HG03060 (cell line): ENCODE results near the gene KCNMA1.

Experiments used
- ATAC-seq: cut with Tn5 transposase; IDR thresholded peaks from one replicate; pipeline ENCODE4 v1.9.1; 2021; ENCODE audit warnings: low read depth, moderate number of reproducible peaks; ENCODE audit not compliant: unreplicated experiment

Gene KCNMA1

GRCh38 chr10:77564731-77565589, 72.6 kb downstream of the KCNMA1 start:
- no peak for ATAC-seq

DNA sequence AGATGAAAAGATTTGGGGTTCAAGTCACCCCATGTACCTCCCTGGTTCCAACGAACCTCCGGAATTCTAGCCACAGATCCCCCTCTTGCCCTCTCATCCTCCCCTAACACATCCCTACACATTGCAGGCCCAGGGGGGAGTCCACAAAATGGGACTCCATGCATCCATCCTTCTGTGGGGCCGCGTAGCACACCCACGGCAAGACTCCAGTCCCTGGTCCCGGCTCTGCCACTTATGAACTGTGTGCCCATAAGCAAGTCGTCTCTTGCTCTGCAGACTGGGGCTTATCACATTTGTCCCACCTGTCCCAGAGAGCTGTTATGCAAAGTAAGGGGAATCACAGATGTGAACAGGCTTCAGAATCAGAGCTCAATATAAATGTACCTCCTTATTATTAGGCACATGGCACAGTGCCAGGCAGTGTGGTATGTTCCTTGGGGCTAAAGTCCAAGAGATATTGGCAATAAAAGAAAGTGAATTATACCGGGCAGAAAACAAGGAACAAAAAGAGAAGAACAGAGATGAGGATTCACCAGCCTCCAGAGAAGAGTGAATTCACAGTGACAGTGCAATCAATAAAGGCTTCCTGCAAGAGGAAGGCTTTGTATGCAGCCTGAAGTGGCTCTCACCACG, 73.9 kb downstream of the KCNMA1 start:
- no peak for ATAC-seq

GRCh38 chr10:77562742-77563141, 74.9 kb downstream of the KCNMA1 start:
- ATAC-seq = no peak

- no peak for ATAC-seq
Observed at GRCh38 chr10:77561991-77562390, 75.6 kb downstream of the KCNMA1 start.

GRCh38 chr10:77560471-77560870, 77.1 kb downstream of the KCNMA1 start:
- no peak for ATAC-seq

DNA sequence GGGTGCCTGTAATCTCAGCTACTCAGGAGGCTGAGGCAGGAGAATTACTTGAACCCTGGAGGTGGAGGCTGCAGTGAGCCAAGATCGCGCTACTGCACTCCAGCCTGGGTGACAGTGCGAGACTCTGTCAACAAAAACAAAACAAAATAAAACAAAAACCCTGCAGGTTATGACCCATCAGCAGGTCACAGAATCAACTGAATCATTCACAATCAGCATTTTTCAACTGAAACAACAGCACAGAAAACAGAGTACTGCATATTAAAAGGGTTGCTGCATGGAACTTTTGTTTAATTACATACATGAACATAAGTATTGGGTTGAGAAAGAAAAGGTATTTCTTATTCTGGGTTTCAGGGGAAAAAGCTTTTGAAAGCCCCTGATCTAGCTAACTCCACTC, 77.6 kb downstream of the KCNMA1 start:
- ATAC-seq = no peak

DNA sequence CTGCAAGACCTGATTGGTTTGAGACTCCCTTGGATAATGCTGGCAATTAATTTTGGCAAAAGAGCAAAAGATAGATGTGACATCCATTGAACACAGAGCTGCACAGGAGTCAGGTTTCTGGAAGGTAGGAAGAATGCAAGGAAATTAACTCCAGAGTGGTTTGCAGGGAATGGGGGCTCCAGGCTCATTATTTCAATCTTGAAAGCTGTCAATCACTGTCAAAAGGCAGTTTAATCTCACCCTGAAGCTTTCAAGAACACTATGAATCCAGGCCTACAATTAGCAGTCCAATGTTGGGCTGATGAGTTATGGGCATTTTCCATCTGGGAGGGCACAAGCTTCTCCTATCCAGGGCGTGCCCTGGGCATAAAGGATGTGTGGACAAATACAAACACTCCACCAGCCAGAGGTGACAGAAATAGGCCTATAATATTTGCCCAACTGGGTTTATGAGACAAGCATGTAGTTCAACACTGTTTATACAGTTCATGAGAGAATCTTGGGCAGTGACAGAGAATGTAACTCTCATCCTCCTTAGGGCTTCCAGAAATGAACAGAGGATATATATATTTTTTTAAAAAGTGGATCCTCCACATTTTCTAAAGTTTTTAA, 80.5 kb downstream of the KCNMA1 start:
- no peak for ATAC-seq

GRCh38 chr10:77555591-77556212, 81.9 kb downstream of the KCNMA1 start:
- no peak for ATAC-seq

GRCh38 chr10:77554996-77555397, 82.6 kb downstream of the KCNMA1 start:
- ATAC-seq = no peak

DNA sequence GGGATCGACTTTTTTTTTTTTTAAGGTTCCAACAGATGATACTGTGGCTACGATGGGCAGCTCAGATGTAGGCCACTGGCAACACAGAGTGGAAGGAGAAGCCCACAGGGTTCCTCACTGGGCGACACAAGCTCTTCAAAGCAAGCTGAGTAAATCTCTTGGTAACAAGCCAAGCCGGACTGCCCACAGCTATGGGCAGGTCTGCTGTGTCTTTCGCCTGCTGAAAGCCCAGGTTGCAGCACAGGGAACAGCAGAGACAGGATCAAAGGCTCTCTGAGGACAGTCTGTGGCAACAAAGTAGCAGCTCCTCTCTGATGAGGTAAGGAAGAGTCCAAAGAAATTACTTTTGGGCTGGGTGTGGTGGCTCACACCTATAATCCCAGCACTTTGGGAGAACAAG, 83.6 kb downstream of the KCNMA1 start:
- ATAC-seq = no peak

DNA sequence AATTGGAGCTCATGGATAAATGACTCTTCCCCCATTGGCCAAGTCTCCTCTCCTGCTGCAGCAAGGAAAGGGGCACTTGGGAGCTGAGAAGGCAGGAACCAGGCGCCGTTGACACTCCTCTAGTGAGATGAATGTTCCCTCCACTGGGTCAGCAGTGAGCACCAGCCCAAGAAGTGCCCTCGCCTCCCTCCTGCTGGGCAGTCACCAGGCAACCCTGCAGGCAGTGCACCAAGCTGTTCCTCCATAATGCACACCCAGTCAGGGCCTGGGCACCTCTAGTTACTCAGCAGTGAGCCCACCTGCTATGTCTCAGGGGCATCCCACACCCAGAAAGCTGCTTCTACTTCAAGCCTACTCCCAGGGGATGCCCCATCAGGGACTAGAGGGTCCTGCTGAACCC, 84.3 kb downstream of the KCNMA1 start:
- ATAC-seq = no peak

DNA sequence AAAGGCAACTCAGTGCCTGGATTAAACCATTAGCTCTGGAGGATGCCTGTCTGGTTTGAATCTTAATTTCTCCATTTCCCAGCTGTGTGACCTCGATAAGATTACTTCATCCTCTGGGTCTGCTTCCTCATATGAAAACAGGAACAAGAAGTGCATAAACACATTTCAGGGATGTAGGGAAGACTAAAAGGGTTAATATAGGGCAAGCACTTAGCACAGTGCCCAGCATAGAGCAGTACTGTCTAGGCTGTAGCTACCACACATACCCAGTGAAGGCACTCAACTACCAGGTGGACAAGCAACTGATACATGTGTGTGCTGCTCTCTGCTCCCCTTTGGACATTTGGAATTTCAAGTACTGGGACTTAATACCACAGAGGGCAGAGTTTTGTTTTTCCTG, 85.4 kb downstream of the KCNMA1 start:
- no peak for ATAC-seq

- ATAC-seq = no peak
Observed at GRCh38 chr10:77550378-77550777, 87.2 kb downstream of the KCNMA1 start.

DNA sequence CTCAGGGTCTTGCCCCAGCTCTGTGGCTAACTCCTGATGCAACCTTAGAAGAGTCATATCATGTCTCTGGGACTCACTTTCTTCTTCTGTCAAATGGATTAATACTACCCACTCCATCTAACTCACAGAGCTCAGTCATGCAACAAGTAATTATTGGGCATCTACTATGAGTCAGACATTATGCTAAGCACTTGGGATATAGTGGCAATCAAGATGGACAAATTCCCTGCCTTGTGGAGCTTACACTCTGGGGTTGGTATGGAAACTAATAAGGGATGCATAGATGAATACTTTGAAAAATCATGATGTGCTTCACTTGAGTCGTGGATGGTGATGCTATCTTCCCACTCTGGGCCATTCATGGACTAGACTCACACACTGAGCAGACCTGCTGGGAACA, 88.9 kb downstream of the KCNMA1 start:
- ATAC-seq = no peak

- ATAC-seq = no peak
Observed at GRCh38 chr10:77548157-77548556, 89.5 kb downstream of the KCNMA1 start.

GRCh38 chr10:77547307-77548050, 90.1 kb downstream of the KCNMA1 start:
- ATAC-seq = no peak

DNA sequence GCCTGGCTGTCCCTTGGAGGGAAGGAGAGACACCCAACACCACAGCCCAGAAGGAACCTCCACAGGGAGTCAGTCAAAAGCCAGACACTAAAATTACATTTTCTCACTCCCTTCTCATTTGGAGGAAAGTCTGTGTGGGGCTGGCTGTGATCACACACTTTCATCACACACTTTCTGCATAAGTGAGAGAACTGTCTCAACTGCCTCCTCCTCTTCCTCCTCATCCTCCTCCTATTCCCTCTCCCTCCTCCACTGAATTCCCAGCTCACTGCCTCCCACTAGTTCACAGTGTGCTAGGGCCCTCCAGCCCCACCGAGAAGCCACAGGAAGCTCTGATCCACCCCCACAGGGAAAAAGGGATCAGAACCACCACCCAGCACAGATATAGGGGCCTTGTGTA, 91.6 kb downstream of the KCNMA1 start:
- ATAC-seq = no peak

DNA sequence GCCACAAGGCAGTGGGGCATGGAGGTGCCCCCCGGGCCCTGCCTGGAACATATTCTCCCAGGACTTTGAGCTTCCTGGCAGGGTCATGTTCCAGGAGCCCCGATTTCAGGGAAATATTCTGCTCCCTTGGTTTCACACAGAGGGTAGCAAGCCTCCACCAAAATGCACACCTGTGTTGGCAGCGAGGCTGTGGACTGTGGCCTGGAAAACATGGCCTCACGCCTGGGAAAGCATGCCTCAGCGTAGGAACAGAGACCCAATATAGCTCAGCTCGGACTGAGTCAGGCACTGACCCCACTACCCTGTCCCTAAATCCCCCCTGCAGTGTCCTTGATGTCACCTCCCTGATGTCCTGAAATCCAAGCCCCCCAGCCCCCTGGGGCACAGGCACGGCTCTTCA, 92.0 kb downstream of the KCNMA1 start:
- ATAC-seq = no peak

- ATAC-seq = no peak
Observed at GRCh38 chr10:77544617-77545016, 93.0 kb downstream of the KCNMA1 start.

DNA sequence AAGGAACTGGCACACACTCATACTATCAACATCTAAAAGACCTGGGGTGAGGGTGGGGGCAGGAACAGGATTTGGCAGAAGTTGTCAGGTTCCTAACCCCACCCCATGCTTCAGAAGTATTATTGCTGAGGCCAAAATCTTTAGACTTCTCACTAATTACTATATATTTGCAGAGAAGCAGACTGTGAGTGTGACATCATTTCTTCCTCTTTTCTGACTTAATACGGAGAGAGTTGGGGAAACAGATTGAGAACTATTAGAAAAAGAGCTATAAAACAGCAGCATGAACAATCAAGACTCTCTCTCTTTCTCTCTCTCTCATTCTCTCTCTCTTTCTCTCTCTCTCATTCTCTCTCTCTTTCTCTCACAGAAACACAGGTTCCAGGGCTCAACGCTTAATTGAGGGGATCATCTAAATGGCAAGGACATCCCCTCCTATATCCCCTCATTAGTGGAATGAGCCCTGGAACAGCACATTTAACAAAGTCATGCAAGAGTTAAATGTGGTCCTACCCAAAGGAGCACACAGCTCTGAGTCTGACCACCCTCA, 94.8 kb downstream of the KCNMA1 start:
- no peak for ATAC-seq
